B cell (primary cell): ENCODE data around the gene PCDHA1. TPM values are rescaled to one million over a fixed set of nuclear protein-coding genes. Genes with fewer than 3 reads are reported as not detected.

Experiments
- ATAC-seq: fragments of 200-7000 bp; cut with Tn5 transposase; one replicate; pipeline ENCODE4 v1.10.0; 2021; ENCODE audit warnings: low read depth, mild to moderate bottlenecking, moderate number of reproducible peaks, moderate library complexity
- CTCF ChIA-PET: fragments of 350-600 bp; sonication (Branson Sonifier 250); formaldehyde crosslinking; loops from one replicate; lab custom pipeline; 2021; ENCODE audit warnings: antibody characterized with exemption, inconsistent platforms; lab: Charles Lee
- POLR2A ChIA-PET: fragments of 350-600 bp; sonication (Branson Sonifier 250); formaldehyde crosslinking; loops from one replicate; lab custom pipeline; 2021; ENCODE audit warnings: antibody characterized with exemption; lab: Charles Lee
- DNase-seq: peaks from one replicate; pipeline ENCODE4 v3.0.0; 2013
- H2AFZ ChIP-seq: 2 replicates; pipeline ENCODE4 v1.6.1; 2012; ENCODE audit warnings: mild to moderate bottlenecking, low read depth, low read length; ENCODE audit not compliant: insufficient read depth, poor library complexity, severe bottlenecking
- H3K27ac ChIP-seq, 2 donors: 1 replicate in 1 of 2; 2 replicates in 1 of 2; pipeline ENCODE4 v1.5.1; 2012 to 2013; ENCODE audit warnings: low read length in 2 of 2, mild to moderate bottlenecking in 2 of 2, moderate library complexity in 1 of 2
- H3K27me3 ChIP-seq, 4 experiments: fragments of 200-600 bp in 1 of 4; sonication (generic) in 1 of 4; replicated peaks in 1 of 4; 1 replicate in 2 of 4; 2 replicates in 2 of 4; pipeline versions ENCODE4 v1.6.1 to v1.7.0; 2013 to 2016; ENCODE audit warnings: low read length in 3 of 4, mild to moderate bottlenecking in 2 of 4, mixed read lengths in 1 of 4, moderate library complexity in 1 of 4; ENCODE audit not compliant: insufficient read depth in 4 of 4, control insufficient read depth in 3 of 4; ENCODE audit errors: control extremely low read depth in 1 of 4
- H3K36me3 ChIP-seq, 2 experiments: replicated peaks in 1 of 2; 1 replicate in 1 of 2; 2 replicates in 1 of 2; pipeline versions ENCODE4 v1.6.1 to v1.7.1; 2013; ENCODE audit warnings: low read length in 1 of 2; ENCODE audit not compliant: insufficient read depth in 2 of 2, control insufficient read depth in 1 of 2; ENCODE audit errors: control extremely low read depth in 1 of 2, extremely low read depth in 1 of 2
- H3K4me1 ChIP-seq, 2 donors: fragments of 200-600 bp in 1 of 2; sonication (generic) in 1 of 2; 1 replicate in 1 of 2; 2 replicates in 1 of 2; pipeline versions ENCODE4 v1.5.1 to v1.6.1; 2013 to 2017; ENCODE audit warnings: low read length in 2 of 2; ENCODE audit not compliant: control insufficient read depth in 2 of 2, insufficient read depth in 2 of 2
- H3K4me2 ChIP-seq: replicated peaks from 2 replicates; pipeline ENCODE3; 2012; ENCODE audit warnings: mild to moderate bottlenecking, low read depth, low read length; ENCODE audit not compliant: poor library complexity, severe bottlenecking
- H3K4me3 ChIP-seq, 5 experiments: fragments of 200-600 bp in 1 of 5; sonication (generic) in 1 of 5; 1 replicate in 3 of 5; 2 replicates in 2 of 5; pipeline versions ENCODE4 v1.5.1 to v1.7.0; 2011 to 2016; ENCODE audit warnings: low read length in 4 of 5, mild to moderate bottlenecking in 4 of 5, low read depth in 2 of 5, control low read depth in 1 of 5, moderate library complexity in 1 of 5; ENCODE audit not compliant: insufficient read depth in 1 of 5; ENCODE audit errors: control extremely low read depth in 1 of 5, extremely low read depth in 1 of 5
- H3K79me2 ChIP-seq: fragments of 200-600 bp; sonication (generic); one replicate; pipeline ENCODE4 v1.6.0; 2016; ENCODE audit warnings: low read length; ENCODE audit not compliant: control insufficient read depth, insufficient read depth
- H3K9ac ChIP-seq: fragments of 200-600 bp; sonication (generic); 2 replicates; pipeline ENCODE4 v1.6.1; 2017; ENCODE audit warnings: mild to moderate bottlenecking, low read length, moderate library complexity
- H3K9me3 ChIP-seq, 3 donors: one replicate each; pipeline versions ENCODE4 v1.6.1 to v1.7.1; 2013; ENCODE audit warnings: low read length in 2 of 3; ENCODE audit not compliant: control insufficient read depth in 2 of 3, insufficient read depth in 1 of 3; ENCODE audit errors: control extremely low read depth in 1 of 3
- H4K20me1 ChIP-seq: 2 replicates; pipeline ENCODE4 v1.6.0; 2012; ENCODE audit warnings: mild to moderate bottlenecking, low read length; ENCODE audit not compliant: insufficient read depth, control insufficient read depth, poor library complexity, severe bottlenecking
- H3K27ac Mint-ChIP-seq: one replicate; pipeline ENCODE4 v1.8.0; 2021; ENCODE audit warnings: mixed read lengths
- H3K27me3 Mint-ChIP-seq: one replicate; pipeline ENCODE4 v1.8.0; 2021; ENCODE audit warnings: mixed read lengths
- H3K4me1 Mint-ChIP-seq: one replicate; pipeline ENCODE4 v1.8.0; 2021; ENCODE audit warnings: mixed read lengths
- H3K4me3 Mint-ChIP-seq: one replicate; pipeline ENCODE4 v1.8.0; 2021; ENCODE audit warnings: mixed read lengths
- H3K9me3 Mint-ChIP-seq: one replicate; pipeline ENCODE4 v1.8.0; 2022; ENCODE audit warnings: mixed read lengths; ENCODE audit not compliant: insufficient read depth
- EZH2 ChIP-seq: IDR thresholded peaks from 2 replicates; pipeline ENCODE4 v1.6.1; 2012; ENCODE audit warnings: borderline replicate concordance, low read depth, mild to moderate bottlenecking, moderate library complexity, low read length; ENCODE audit not compliant: insufficient read depth, poor library complexity, severe bottlenecking
- WGBS: methylation state at CpG from one replicate; pipeline ENCODE4 v1.1.5; 2013; ENCODE audit warnings: missing lambda C conversion rate; ENCODE audit not compliant: insufficient coverage; 5-methylcytosine and 5-hydroxymethylcytosine counted together
- intact Hi-C: fragments of 100-400 bp; cut with micrococcal nuclease; formaldehyde crosslinking; loops from one replicate; pipeline ENCODE4 v1.10.0; 2022
- polyA plus RNA-seq: library from polyadenylated mRNA; depleted of rRNA; stranded (reverse); fragments of >200 nt; gene quantifications from 2 replicates; pipeline ENCODE4 v1.2.3, GENCODE V29; 2012
- total RNA-seq, 2 donors: library from RNA; stranded (reverse); fragments of 120-200 nt in 1 of 2; gene quantifications; 1 replicate in 1 of 2; 2 replicates in 1 of 2; pipeline versions ENCODE4 v1.2.3 to v1.2.4, GENCODE V29; 2013 to 2022
- TF ChIP-seq, protein P1 (sequence below): fragments of 200-600 bp; IDR thresholded peaks from one replicate; pipeline ENCODE4 v1.8.0; 2022; ENCODE audit warnings: antibody characterized with exemption, mild to moderate bottlenecking

PCDHA1 gene
- total and polyA plus RNA-seq, 2 donors (not counting 1 experiment from before 2014, with no cell fraction given), result not detected

- Mint-ChIP-seq H3K4me1 (no peaks in the 10 kb centered on the region), H3K27me3 (peaks cover 14% of the 10 kb centered on the region), H3K4me3 (no peak overlapping the region), H3K9me3 (peaks cover 10% of the 10 kb centered on the region), H3K27ac (no peak overlapping the region)
- DNase-seq (no peak), ATAC-seq (no peak)
- no peaks in the 10 kb centered on the region for H3K4me1 ChIP-seq
- intact Hi-C loops, result no loop called here
- POLR2A ChIA-PET, result no interaction called here
- H3K79me2 ChIP-seq, result no peaks in the 10 kb centered on the region
- H3K27ac ChIP-seq, result no peak overlapping the region
- H3K27me3 ChIP-seq, result peaks cover 0 to 13% (median 7%) of the 10 kb centered on the region in 4 experiments
- H4K20me1 ChIP-seq, result no peaks in the 10 kb centered on the region
- 61% methylated on average over 53 of the region's 53 CpGs for WGBS
- no peak overlapping the region for H3K4me3 ChIP-seq
- no peak overlapping the region for H3K4me2 ChIP-seq
- CTCF ChIA-PET, result no interaction called here
- peaks cover 3 to 35% (median 32%) of the 10 kb centered on the region in 3 donors for H3K9me3 ChIP-seq
- H2AFZ ChIP-seq, result no peak overlapping the region
- no peak overlapping the region for H3K9ac ChIP-seq
- H3K36me3 ChIP-seq, result no peaks in the 10 kb centered on the region
- no peak for TF ChIP-seq EZH2
- TF ChIP-seq, protein P1, sequence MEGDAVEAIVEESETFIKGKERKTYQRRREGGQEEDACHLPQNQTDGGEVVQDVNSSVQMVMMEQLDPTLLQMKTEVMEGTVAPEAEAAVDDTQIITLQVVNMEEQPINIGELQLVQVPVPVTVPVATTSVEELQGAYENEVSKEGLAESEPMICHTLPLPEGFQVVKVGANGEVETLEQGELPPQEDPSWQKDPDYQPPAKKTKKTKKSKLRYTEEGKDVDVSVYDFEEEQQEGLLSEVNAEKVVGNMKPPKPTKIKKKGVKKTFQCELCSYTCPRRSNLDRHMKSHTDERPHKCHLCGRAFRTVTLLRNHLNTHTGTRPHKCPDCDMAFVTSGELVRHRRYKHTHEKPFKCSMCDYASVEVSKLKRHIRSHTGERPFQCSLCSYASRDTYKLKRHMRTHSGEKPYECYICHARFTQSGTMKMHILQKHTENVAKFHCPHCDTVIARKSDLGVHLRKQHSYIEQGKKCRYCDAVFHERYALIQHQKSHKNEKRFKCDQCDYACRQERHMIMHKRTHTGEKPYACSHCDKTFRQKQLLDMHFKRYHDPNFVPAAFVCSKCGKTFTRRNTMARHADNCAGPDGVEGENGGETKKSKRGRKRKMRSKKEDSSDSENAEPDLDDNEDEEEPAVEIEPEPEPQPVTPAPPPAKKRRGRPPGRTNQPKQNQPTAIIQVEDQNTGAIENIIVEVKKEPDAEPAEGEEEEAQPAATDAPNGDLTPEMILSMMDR, result no peak
Observed at GRCh38 chr5:140802781-140803271, 16.9 kb downstream of the PCDHA1 start.

- WGBS, result 47% methylated on average over 35 of the region's 47 CpGs
- peaks cover 8% of the 10 kb centered on the region for H3K9me3 Mint-ChIP-seq
- H3K79me2 ChIP-seq, result no peaks in the 10 kb centered on the region
- intact Hi-C loops, result no loop called here
- H3K27me3 Mint-ChIP-seq, result peaks cover 7% of the 10 kb centered on the region
- H3K27me3 ChIP-seq, result peaks cover 0 to 11% (median 6%) of the 10 kb centered on the region in 4 experiments
- DNase-seq (no peak), ATAC-seq (no peak)
- POLR2A ChIA-PET, result no interaction called here
- H4K20me1 ChIP-seq, result no peaks in the 10 kb centered on the region
- no peaks in the 10 kb centered on the region for H3K36me3 ChIP-seq
- H3K4me1 Mint-ChIP-seq, result no peaks in the 10 kb centered on the region
- no peaks in the 10 kb centered on the region for H3K4me1 ChIP-seq
- no peak within 1 kb of the TSS for H3K9ac ChIP-seq
- H3K4me3 ChIP-seq, result no peak within 1 kb of the TSS
- peaks cover 5 to 41% (median 22%) of the 10 kb centered on the region in 3 donors for H3K9me3 ChIP-seq
- H3K4me3 Mint-ChIP-seq, result no peak within 1 kb of the TSS
- H2AFZ ChIP-seq, result no peak within 1 kb of the TSS
- no peak within 1 kb of the TSS for H3K4me2 ChIP-seq
- TF ChIP-seq, protein P1, result no peak
- TF ChIP-seq EZH2, result no peak
- H3K27ac Mint-ChIP-seq, result no peak within 1 kb of the TSS
- CTCF ChIA-PET, result no interaction called here
- H3K27ac ChIP-seq, result no peak within 1 kb of the TSS
Observed at GRCh38 chr5:140806834-140807775, 21.2 kb downstream of the PCDHA1 start, which contains the start of gene PCDHA4. Gene PCDHA4 (plus strand): TSS chr5:140807068.
